HG02885 (cell line): Measurements from ENCODE around the gene HIKESHI.
"Not testable (repeated sequence)": the region's sequence is repeated elsewhere in the genome, so short reads cannot be mapped to it uniquely, and the experiment has no call there.

Experiments used
- ATAC-seq: cut with Tn5 transposase; IDR thresholded peaks from one replicate; pipeline ENCODE4 v1.9.1; 2021; ENCODE audit warnings: mild to moderate bottlenecking; ENCODE audit not compliant: unreplicated experiment, poor library complexity

The HIKESHI gene, protein sequence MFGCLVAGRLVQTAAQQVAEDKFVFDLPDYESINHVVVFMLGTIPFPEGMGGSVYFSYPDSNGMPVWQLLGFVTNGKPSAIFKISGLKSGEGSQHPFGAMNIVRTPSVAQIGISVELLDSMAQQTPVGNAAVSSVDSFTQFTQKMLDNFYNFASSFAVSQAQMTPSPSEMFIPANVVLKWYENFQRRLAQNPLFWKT

GRCh38 chr11:86302092-86302793, at the start of gene HIKESHI:
Gene HIKESHI, plus strand, starts transcription at chr11:86302240. Its CDS starts 209 bp downstream, at chr11:86302449.
- peak; percentile 98 for ATAC-seq

- peak; percentile 93 for ATAC-seq
Observed at GRCh38 chr11:86255896-86256295, 46.1 kb upstream of the HIKESHI start.

GRCh38 chr11:86256608-86257007, 45.4 kb upstream of the HIKESHI start:
- ATAC-seq = no peak

DNA sequence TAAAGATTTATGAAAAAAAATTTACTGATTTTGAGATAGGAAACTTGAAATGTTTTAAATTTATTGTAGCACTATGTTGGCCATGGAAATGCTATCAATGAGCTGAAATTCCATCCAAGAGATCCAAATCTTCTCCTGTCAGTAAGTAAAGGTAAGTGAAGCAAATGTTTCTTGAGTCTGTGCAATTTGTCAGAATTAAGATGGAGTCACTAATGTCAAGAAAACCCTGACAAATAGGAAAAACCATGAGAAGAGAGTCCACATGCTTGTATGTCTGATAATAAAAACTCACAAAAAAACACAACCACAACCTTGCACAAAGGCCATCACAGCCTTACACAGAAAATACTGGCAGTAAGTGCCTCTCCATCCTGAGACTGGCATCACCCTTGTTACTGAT, 44.6 kb upstream of the HIKESHI start:
- ATAC-seq = no peak

DNA sequence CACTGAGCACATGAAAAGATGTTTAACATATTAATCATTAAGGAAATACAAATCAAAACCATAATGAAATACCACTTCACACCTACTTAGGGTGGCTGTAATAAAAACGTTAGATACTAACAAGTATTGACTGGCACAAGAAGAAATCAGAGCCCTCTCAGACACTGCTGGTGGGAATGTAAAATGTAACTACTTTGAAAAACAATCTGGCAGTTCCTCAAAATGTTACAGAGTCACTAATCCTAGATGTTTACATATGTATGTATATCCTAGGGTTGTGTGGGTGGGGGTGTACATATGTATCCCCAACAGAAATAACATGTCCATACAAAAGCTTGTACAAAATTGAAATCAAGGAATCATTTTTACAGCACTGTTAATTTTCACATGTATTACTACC, 42.3 kb upstream of the HIKESHI start:
- no peak for ATAC-seq

- ATAC-seq = no peak
Observed at GRCh38 chr11:86261328-86261727, 40.7 kb upstream of the HIKESHI start.

- no peak for ATAC-seq
Observed at GRCh38 chr11:86262387-86262786, 39.7 kb upstream of the HIKESHI start.

DNA sequence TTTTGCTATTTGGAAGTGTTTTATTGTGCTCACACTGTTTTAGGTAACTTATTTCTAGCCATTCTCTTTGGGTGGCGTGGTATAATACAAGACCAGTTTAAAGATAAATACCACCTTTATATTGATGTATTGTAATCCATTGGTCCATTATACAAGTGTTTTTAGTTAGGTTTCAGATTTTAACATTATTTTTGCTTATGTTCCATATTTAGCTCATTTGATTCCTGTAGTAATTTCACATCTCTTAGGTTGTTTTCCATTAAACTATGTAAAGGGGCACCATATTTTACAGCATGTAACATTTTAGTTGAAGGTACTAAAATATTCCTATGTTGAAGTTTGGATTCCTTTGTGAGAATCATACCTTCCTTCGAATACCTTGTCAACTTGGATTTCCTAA, 37.4 kb upstream of the HIKESHI start:
- no peak for ATAC-seq

DNA sequence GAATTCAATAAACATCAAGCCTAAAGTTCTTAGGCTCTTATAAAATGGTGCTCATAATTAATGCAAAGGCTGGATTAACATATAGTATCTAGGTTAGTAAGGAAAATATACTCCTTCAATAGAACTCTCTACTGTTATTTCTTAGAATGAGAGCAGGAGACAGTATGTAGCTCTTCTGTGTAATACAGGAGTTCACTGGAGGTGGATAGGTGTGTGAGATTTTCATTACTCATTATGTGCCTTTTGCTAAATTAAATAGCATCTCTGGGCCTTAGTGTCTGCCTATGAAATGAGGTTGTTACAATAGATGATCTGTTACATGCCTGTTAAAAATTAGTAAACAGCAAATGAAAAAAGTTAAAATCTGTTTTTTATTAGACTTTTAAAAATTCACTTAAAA, 36.8 kb upstream of the HIKESHI start:
- ATAC-seq = no peak

- ATAC-seq = no peak
Observed at GRCh38 chr11:86269645-86270044, 32.4 kb upstream of the HIKESHI start.

- ATAC-seq = no peak
Observed at GRCh38 chr11:86274503-86274902, 27.5 kb upstream of the HIKESHI start.

DNA sequence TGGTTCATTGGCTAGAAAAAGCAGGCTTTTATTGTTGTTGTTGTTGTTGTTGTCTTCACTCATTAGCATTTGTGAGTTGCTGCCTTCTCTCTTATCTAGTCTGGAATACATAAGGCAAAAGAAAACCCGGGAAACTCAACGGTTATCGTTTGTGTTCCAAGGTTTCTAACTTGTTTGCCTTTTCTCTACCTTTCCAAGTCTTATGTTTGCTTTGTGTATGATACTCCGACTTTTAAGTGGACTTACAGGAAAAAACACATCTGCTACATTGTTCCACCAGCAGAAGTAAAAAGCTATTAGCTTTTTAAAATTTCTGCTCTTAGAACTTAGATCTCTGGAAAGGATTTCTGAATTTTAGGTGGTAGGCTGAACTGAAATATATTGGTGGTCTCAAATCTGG, 27.0 kb upstream of the HIKESHI start:
- ATAC-seq = no peak

DNA sequence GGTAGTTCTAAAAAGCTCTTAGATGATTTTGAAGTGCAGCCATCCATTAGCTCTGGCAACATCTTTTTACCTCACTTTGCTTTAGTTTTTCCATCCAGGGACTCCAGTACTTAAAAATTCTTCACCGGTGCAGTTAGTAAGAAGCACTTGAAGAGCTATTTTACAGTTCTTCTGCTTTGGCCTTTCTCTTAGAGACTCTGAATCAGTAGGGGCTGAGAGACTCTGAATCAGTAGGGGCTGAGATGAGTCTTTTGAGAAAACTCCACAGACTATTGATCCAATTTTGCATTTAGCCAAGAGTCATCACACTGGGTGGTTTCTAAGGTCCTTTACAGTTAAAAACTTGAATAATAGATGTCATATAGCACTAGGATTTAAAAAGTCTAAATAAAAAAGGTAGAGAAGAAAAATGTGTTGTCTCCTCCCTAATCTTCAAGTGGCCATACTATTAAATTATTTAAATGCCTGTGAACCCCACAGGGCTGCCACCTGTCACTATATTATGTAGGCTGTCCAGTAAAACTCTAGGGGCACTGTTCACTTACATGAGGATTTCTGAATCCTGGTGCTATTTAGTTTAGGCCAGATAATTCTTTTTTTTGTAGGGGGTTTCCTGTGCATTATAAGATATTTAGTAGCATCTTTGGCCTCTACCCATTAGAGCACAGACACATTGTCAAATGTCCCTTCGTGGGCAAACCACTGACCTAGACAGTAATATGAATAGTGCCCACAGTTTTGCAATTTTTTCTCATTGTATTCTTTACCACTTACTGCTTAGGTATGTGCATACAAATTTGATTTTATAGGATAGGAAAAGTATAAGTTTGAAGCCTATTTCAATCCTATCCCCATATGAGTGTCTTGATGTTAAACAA, 26.3 kb upstream of the HIKESHI start:
- no peak for ATAC-seq

- no peak for ATAC-seq
Observed at GRCh38 chr11:86277741-86278140, 24.3 kb upstream of the HIKESHI start.

DNA sequence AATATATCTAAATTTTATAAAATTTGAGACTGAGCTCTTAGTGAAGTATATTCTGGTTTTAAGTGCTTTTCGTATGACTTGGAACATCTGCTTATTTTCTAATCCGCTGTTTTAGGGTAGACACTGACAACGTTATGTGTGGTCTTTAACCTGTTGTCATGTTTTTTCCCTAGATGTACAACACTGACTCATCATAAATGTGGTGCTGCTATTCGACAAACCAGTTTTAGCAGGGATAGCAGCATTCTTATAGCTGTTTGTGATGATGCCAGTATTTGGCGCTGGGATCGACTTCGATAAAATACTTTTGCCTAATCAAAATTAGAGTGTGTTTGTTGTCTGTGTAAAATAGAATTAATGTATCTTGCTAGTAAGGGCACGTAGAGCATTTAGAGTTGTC, 23.8 kb upstream of the HIKESHI start:
- no peak for ATAC-seq

DNA sequence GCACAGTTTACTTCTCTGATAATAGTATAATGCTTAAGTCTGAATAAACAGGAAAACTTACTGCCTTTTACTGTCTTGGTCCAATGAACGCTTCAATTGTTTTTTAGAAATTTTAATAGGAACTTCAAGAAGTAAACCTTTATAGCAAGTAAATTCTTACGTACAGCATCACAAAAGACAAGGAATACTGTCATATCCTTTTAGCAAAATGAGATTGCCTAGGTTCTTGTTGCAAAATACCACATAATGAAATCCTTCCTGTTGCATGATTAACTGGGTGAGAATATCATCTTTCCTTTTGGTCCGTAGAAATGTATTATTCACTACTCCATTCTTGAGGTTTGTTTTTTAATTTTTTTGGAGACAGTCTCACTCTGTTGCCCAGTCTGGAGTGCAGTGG, 22.3 kb upstream of the HIKESHI start:
- ATAC-seq = no peak

DNA sequence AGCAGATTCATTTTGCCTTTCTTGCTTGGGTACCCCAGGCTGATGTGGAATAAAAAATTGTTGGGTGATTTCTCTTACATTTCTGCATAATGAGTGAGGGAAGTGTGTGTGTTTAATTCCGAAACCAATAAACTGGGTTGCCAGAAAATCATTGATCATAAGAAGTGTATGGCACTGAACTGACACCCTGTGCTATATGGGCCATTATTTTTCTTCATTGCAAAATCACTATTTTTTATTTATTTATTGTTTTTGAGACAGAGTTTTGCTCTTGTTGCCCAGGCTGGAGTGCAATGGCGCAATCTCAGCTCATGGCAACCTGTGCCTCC, 14.6 kb upstream of the HIKESHI start:
- no peak for ATAC-seq

- no peak for ATAC-seq
Observed at GRCh38 chr11:86288776-86289507, 13.1 kb upstream of the HIKESHI start.

GRCh38 chr11:86289508-86290280, 12.3 kb upstream of the HIKESHI start:
- not testable (repeated sequence) for ATAC-seq
